GM12873 (cell line): ENCODE measurements around the gene METTL15.

Experiments
- CTCF ChIP-seq: IDR thresholded peaks from 2 replicates; pipeline ENCODE4 v1.5.1; 2012; ENCODE audit warnings: low read depth, mild to moderate bottlenecking, moderate library complexity, low read length, control low read depth; ENCODE audit not compliant: insufficient read depth; ENCODE audit errors: missing control alignments

The METTL15 gene

GRCh38 chr11:28090052-28090749 lies 18.0 kb upstream of the METTL15 start:
- no peak for TF ChIP-seq CTCF

GRCh38 chr11:28092786-28093185 lies 15.4 kb upstream of the METTL15 start:
- TF ChIP-seq CTCF = no peak

GRCh38 chr11:28098257-28098656 lies 9.9 kb upstream of the METTL15 start:
- TF ChIP-seq CTCF = no peak

DNA sequence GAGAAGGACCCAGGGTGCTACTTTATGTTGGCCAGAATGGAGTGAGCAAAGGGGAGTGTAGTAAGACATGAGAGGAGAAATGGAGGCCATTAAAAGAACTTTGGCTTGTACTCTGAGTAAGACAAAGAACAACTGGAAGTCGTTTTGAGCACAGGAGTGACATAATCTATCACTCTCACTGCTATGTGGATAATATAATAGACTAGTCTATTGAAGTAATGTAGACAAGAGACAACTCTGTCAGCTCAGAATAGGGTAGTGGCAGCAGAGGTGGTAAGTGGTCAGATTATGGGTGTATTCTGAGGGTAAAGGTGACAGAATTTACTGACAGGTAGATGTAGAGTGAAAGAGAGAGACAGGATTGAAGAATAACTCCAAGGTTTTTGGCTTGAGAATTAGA lies 8.5 kb upstream of the METTL15 start:
- no peak for TF ChIP-seq CTCF

GRCh38 chr11:28100665-28101064 lies 7.5 kb upstream of the METTL15 start:
- no peak for TF ChIP-seq CTCF

GRCh38 chr11:28104425-28104824 lies 3.8 kb upstream of the METTL15 start:
- no peak for TF ChIP-seq CTCF

GRCh38 chr11:28104984-28105383 lies 3.2 kb upstream of the METTL15 start:
- TF ChIP-seq CTCF = no peak
